K562 (cell line): ENCODE measurements around the gene IRGQ. TPM values are rescaled to one million over a fixed set of nuclear protein-coding genes. Genes with fewer than 3 reads are reported as not detected.

Experiments used
- NUFIP1 ChIP-seq: fragments of 450-650 bp; IDR thresholded peaks from 2 replicates; pipeline ENCODE4 v1.6.1; 2018; ENCODE audit not compliant: partially characterized antibody
- SFPQ ChIP-seq: fragments of 200-400 bp; formaldehyde crosslinking; IDR thresholded peaks from 2 replicates; pipeline ENCODE4 v1.6.1; 2017; ENCODE audit warnings: mild to moderate bottlenecking, low read depth, low read length, moderate library complexity
- SIN3A ChIP-seq, 2 experiments: fragments of 150-350 bp in 1 of 2; IDR thresholded peaks; 2 replicates each; pipeline ENCODE4 v1.6.1; 2011 to 2016; ENCODE audit warnings: borderline replicate concordance in 2 of 2, low read depth in 2 of 2, low read length in 2 of 2, mild to moderate bottlenecking in 2 of 2, moderate library complexity in 2 of 2; ENCODE audit not compliant: control insufficient read depth in 1 of 2
- SMARCC2 ChIP-seq: fragments of 450-650 bp; IDR thresholded peaks from 2 replicates; pipeline ENCODE4 v1.6.1; 2017; ENCODE audit warnings: antibody characterized with exemption, moderate library complexity, mild to moderate bottlenecking, low read depth
- TBP ChIP-seq: optimal IDR thresholded peaks from 2 replicates; pipeline ENCODE3; 2011; ENCODE audit warnings: low read depth, low read length, improper control_type of control experiment
- polyA plus RNA-seq, 8 experiments: library from polyadenylated mRNA; depleted of rRNA in 4 of 8; stranded (reverse) in 5 of 8; unstranded in 3 of 8; fragments of >200 nt; fragmentation: Nextera tagmentation in 2 of 8; fragmentation: Illumina TruSeq in 1 of 8; extraction: Ambion mirVana in 2 of 8; extraction: Trizol in 1 of 8; gene quantifications; 2 replicates each; pipeline versions ENCODE4 v1.2.1 to v1.2.3, GENCODE V29; 2011 to 2014; ENCODE audit warnings: inconsistent platforms in 1 of 8, missing spikeins in 1 of 8
- total RNA-seq, 7 experiments: library from RNA; depleted of rRNA in 6 of 7; stranded (reverse); fragments of >200 nt in 6 of 7; fragmentation: Illumina TruSeq in 2 of 7; extraction: Trizol in 2 of 7; gene quantifications; 2 replicates each; pipeline versions ENCODE4 v1.2.1 to v1.2.3, GENCODE V29; 2011 to 2021; ENCODE audit warnings: low replicate concordance in 1 of 7
- TF ChIP-seq, protein P1 (sequence below): fragments of 200-800 bp; sonication (Bioruptor generic); IDR thresholded peaks from 2 replicates; pipeline ENCODE4 v1.6.1; 2017; ENCODE audit warnings: missing genetic modification characterization, missing compliant biosample characterization

Gene IRGQ
- total and polyA plus RNA-seq, 9 of the 15 experiments (the other 6 are each of a cell fraction or from before 2014, with no cell fraction given), result 3.5 to 19.2 (median 7.9) TPM

- TF ChIP-seq SIN3A (IDR thresholded peaks at IDR 0.05; ENCODE audit: borderline replicate concordance in 2 of 2, control insufficient read depth in 1 of 2, low read depth in 2 of 2, low read length in 2 of 2), result 0 out of 4 replicates have a peak, but pooled peaks of 1 of the 2 experiments have one; percentile 25
- no peak for TF ChIP-seq TBP
- TF ChIP-seq SMARCC2, result no peak
- TF ChIP-seq, protein P1, sequence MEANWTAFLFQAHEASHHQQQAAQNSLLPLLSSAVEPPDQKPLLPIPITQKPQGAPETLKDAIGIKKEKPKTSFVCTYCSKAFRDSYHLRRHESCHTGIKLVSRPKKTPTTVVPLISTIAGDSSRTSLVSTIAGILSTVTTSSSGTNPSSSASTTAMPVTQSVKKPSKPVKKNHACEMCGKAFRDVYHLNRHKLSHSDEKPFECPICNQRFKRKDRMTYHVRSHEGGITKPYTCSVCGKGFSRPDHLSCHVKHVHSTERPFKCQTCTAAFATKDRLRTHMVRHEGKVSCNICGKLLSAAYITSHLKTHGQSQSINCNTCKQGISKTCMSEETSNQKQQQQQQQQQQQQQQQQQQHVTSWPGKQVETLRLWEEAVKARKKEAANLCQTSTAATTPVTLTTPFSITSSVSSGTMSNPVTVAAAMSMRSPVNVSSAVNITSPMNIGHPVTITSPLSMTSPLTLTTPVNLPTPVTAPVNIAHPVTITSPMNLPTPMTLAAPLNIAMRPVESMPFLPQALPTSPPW (CRISPR knock-in tag), result no peak
- TF ChIP-seq NUFIP1, result no peak
- TF ChIP-seq SFPQ, result no peak
- TF ChIP-seq, all 486 proteins: peak for 13
These were observed 1.0 kb upstream of the IRGQ start (continued) for GRCh38 chr19:43596842-43597461.
